Stimulated activated naive CD8-positive, alpha-beta T cell treated with anti-CD3 and anti-CD28 coated beads, Interleukin-15, Interleukin-2, amounts not matched to agents 100 ng/mL and 50 ng/mL, for 24 hours (primary cell): Measurements from ENCODE around the gene FOXK2.
"Not testable (repeated sequence)": the region's sequence is repeated elsewhere in the genome, so short reads cannot be mapped to it uniquely, and the experiment has no call there.

ENCODE experiments used
- H3K27ac Mint-ChIP-seq: one replicate; pipeline ENCODE4 v1.8.0; 2021; ENCODE audit warnings: mild to moderate bottlenecking, mixed read lengths
- H3K27me3 Mint-ChIP-seq: one replicate; pipeline ENCODE4 v1.8.0; 2021; ENCODE audit warnings: mixed read lengths
- H3K36me3 Mint-ChIP-seq: one replicate; pipeline ENCODE4 v1.8.0; 2021; ENCODE audit warnings: low read depth, mixed read lengths
- H3K4me1 Mint-ChIP-seq: one replicate; pipeline ENCODE4 v1.8.0; 2021; ENCODE audit warnings: low read depth, mixed read lengths
- H3K4me3 Mint-ChIP-seq: one replicate; pipeline ENCODE4 v1.8.0; 2021; ENCODE audit warnings: mild to moderate bottlenecking, mixed read lengths
- H3K9me3 Mint-ChIP-seq: one replicate; pipeline ENCODE4 v1.8.0; 2021; ENCODE audit warnings: mixed read lengths

Gene FOXK2

GRCh38 chr17:82536512-82537201, 17.1 kb downstream of the FOXK2 start:
- H3K4me3 Mint-ChIP-seq, result no peak overlapping the region
- peaks cover 55% of the 10 kb centered on the region for H3K4me1 Mint-ChIP-seq
- H3K9me3 Mint-ChIP-seq, result no peaks in the 10 kb centered on the region
- H3K27ac Mint-ChIP-seq, result peak overlapping the region; percentile 51
- peaks cover 4% of the 10 kb centered on the region for H3K36me3 Mint-ChIP-seq
- H3K27me3 Mint-ChIP-seq, result no peaks in the 10 kb centered on the region

GRCh38 chr17:82537228-82537627, 17.7 kb downstream of the FOXK2 start:
- H3K27ac Mint-ChIP-seq, H3K9me3 Mint-ChIP-seq, H3K27me3 Mint-ChIP-seq, H3K36me3 Mint-ChIP-seq, H3K4me3 Mint-ChIP-seq: not testable (repeated sequence)
- peaks cover 55% of the 10 kb centered on the region for H3K4me1 Mint-ChIP-seq

GRCh38 chr17:82539076-82539475, 19.5 kb downstream of the FOXK2 start:
- H3K27ac Mint-ChIP-seq, H3K27me3 Mint-ChIP-seq, H3K4me3 Mint-ChIP-seq, H3K36me3 Mint-ChIP-seq, H3K9me3 Mint-ChIP-seq: not testable (repeated sequence)
- H3K4me1 Mint-ChIP-seq, result peaks cover 50% of the 10 kb centered on the region

GRCh38 chr17:82542439-82542838, 22.9 kb downstream of the FOXK2 start:
- Mint-ChIP-seq H3K4me3 (no peak overlapping the region), H3K4me1 (peaks cover 52% of the 10 kb centered on the region), H3K36me3 (peaks cover 9% of the 10 kb centered on the region), H3K27me3 (no peaks in the 10 kb centered on the region), H3K9me3 (no peaks in the 10 kb centered on the region), H3K27ac (no peak overlapping the region)

GRCh38 chr17:82544431-82545070, 25.0 kb downstream of the FOXK2 start:
- H3K9me3 Mint-ChIP-seq, result no peaks in the 10 kb centered on the region
- H3K27ac Mint-ChIP-seq, result no peak overlapping the region
- no peak overlapping the region for H3K4me3 Mint-ChIP-seq
- H3K27me3 Mint-ChIP-seq, result no peaks in the 10 kb centered on the region
- H3K36me3 Mint-ChIP-seq, result peaks cover 9% of the 10 kb centered on the region
- H3K4me1 Mint-ChIP-seq, result peaks cover 60% of the 10 kb centered on the region

- Mint-ChIP-seq H3K4me1 (peaks cover 65% of the 10 kb centered on the region), H3K36me3 (peaks cover 9% of the 10 kb centered on the region), H3K27ac (no peak overlapping the region), H3K9me3 (no peaks in the 10 kb centered on the region), H3K4me3 (no peak overlapping the region), H3K27me3 (no peaks in the 10 kb centered on the region)
Observed at GRCh38 chr17:82545071-82545462, 25.5 kb downstream of the FOXK2 start.

- Mint-ChIP-seq H3K4me1 (peaks cover 75% of the 10 kb centered on the region), H3K27ac (no peak overlapping the region), H3K9me3 (no peaks in the 10 kb centered on the region), H3K36me3 (peaks cover 9% of the 10 kb centered on the region), H3K4me3 (no peak overlapping the region), H3K27me3 (no peaks in the 10 kb centered on the region)
Observed at GRCh38 chr17:82547981-82548380, 28.4 kb downstream of the FOXK2 start.

- Mint-ChIP-seq H3K4me3 (no peak overlapping the region), H3K36me3 (peaks cover 6% of the 10 kb centered on the region), H3K27me3 (no peaks in the 10 kb centered on the region), H3K4me1 (peaks cover 72% of the 10 kb centered on the region), H3K27ac (no peak overlapping the region), H3K9me3 (no peaks in the 10 kb centered on the region)
Observed at GRCh38 chr17:82548681-82549303, 29.3 kb downstream of the FOXK2 start.

GRCh38 chr17:82551779-82552457, 32.4 kb downstream of the FOXK2 start:
- no peaks in the 10 kb centered on the region for H3K9me3 Mint-ChIP-seq
- H3K4me3 Mint-ChIP-seq, result no peak overlapping the region
- no peaks in the 10 kb centered on the region for H3K36me3 Mint-ChIP-seq
- no peaks in the 10 kb centered on the region for H3K27me3 Mint-ChIP-seq
- peaks cover 53% of the 10 kb centered on the region for H3K4me1 Mint-ChIP-seq
- H3K27ac Mint-ChIP-seq, result no peak overlapping the region

GRCh38 chr17:82552580-82552979, 33.0 kb downstream of the FOXK2 start:
- no peaks in the 10 kb centered on the region for H3K9me3 Mint-ChIP-seq
- H3K36me3 Mint-ChIP-seq, result no peaks in the 10 kb centered on the region
- H3K27ac Mint-ChIP-seq, result no peak overlapping the region
- H3K27me3 Mint-ChIP-seq, result no peaks in the 10 kb centered on the region
- peaks cover 49% of the 10 kb centered on the region for H3K4me1 Mint-ChIP-seq
- H3K4me3 Mint-ChIP-seq, result no peak overlapping the region

GRCh38 chr17:82553210-82553930, 33.8 kb downstream of the FOXK2 start:
- Mint-ChIP-seq H3K4me3 (no peak overlapping the region), H3K36me3 (no peaks in the 10 kb centered on the region), H3K4me1 (peaks cover 47% of the 10 kb centered on the region), H3K9me3 (no peaks in the 10 kb centered on the region), H3K27ac (no peak overlapping the region), H3K27me3 (no peaks in the 10 kb centered on the region)

GRCh38 chr17:82557510-82557909, 38.0 kb downstream of the FOXK2 start:
- H3K4me1 Mint-ChIP-seq, result peaks cover 38% of the 10 kb centered on the region
- not testable (repeated sequence) for H3K27me3 Mint-ChIP-seq, H3K36me3 Mint-ChIP-seq, H3K9me3 Mint-ChIP-seq, H3K4me3 Mint-ChIP-seq, H3K27ac Mint-ChIP-seq

- Mint-ChIP-seq H3K36me3 (no peaks in the 10 kb centered on the region), H3K4me1 (peaks cover 28% of the 10 kb centered on the region), H3K27me3 (no peaks in the 10 kb centered on the region), H3K9me3 (no peaks in the 10 kb centered on the region), H3K4me3 (no peak overlapping the region), H3K27ac (no peak overlapping the region)
Observed at GRCh38 chr17:82559566-82560251, 40.2 kb downstream of the FOXK2 start.

GRCh38 chr17:82560252-82560642, 40.7 kb downstream of the FOXK2 start:
- H3K4me1 Mint-ChIP-seq, result peaks cover 28% of the 10 kb centered on the region
- no peaks in the 10 kb centered on the region for H3K27me3 Mint-ChIP-seq
- H3K9me3 Mint-ChIP-seq, result no peaks in the 10 kb centered on the region
- peaks cover 5% of the 10 kb centered on the region for H3K36me3 Mint-ChIP-seq
- no peak overlapping the region for H3K4me3 Mint-ChIP-seq
- H3K27ac Mint-ChIP-seq, result no peak overlapping the region
